ENCODE data around the gene BAD. TPM values are rescaled to one million over a fixed set of nuclear protein-coding genes. Genes with fewer than 3 reads are reported as not detected.

Gene BAD
- total and polyA plus RNA-seq, 2 of the 13 experiments (the other 11 are each of a cell fraction or from before 2014, with no cell fraction given), result 17.9 to 28.5 TPM

DNA sequence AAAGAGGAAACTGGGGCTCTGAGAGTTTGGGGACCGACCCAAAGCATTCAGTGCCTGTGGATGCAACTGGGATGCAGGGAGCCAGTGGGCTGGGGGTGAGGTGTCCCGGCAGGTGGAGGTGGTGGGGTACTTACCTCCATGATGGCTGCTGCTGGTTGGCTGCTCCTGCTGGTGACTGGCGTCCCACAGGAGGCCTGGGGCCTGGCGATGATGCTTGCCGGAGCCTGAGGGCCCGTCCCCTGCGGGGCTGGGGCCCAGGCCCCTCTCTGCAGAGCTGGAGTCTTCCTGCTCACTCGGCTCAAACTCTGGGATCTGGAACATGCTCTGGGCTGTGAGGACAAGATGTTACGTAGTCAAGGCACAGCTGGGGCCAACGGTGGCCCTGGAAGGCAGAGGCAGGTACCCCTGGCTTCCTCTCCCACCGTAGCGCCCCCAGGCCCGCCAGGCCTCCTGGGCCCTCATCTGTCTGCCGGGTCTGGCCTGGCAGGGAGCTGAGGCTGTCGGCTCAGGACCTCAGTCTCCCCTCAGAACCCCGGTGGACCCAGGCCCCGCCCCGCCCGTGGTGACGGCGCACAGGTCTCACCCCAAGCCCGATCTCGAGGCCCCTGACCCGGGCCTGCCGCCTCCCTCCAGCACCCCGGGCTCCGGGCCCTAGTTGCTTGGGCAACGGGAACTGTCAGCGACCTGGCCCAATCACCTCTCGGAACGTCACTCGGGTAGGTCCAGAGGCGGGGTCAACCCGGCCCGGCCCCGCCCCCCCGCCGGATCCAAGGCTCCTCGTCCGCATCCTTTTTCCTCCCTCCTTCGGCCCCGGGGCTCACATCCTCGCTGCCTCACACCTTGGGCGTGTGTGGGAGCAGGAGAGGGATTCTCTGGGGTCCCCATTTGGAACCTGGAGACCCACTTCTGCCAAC lies at the start of gene BAD (continued):
- TF ChIP-seq ZBTB43 (CRISPR knock-in tag; conservative IDR thresholded peaks at IDR 0.05) (0 out of 2 replicates have a peak, but pooled peaks have one; percentile 16), U2AF1 (optimal IDR thresholded peaks at IDR 0.05; ENCODE audit: low read depth, low read length) (peak; percentile 56), CBX2 (IDR thresholded peaks at IDR 0.05; ENCODE audit: low read depth, low read length) (no peak), CBX2 (CRISPR knock-in tag; IDR thresholded peaks at IDR 0.05; ENCODE audit: low read depth) (no peak), ZNF296 (CRISPR knock-in tag; conservative IDR thresholded peaks at IDR 0.05) (no peak), ZSCAN5A (CRISPR knock-in tag; IDR thresholded peaks at IDR 0.05; ENCODE audit: borderline replicate concordance) (no peak), ARHGAP35 (CRISPR knock-in tag; IDR thresholded peaks at IDR 0.05; ENCODE audit: borderline replicate concordance) (0 out of 2 replicates have a peak, but pooled peaks have one; percentile 26), PATZ1 (CRISPR knock-in tag; IDR thresholded peaks at IDR 0.05) (peak; percentile 41; the same call in 1 of the 2 replicates), MXI1 (IDR thresholded peaks at IDR 0.05; ENCODE audit: borderline replicate concordance, low read depth, low read length) (peak; percentile 87; the same call in 2 of the 3 replicates), HNF1B (CRISPR knock-in tag; IDR thresholded peaks at IDR 0.05) (peak; percentile 58; the same call in 1 of the 2 replicates), AGO2 (optimal IDR thresholded peaks at IDR 0.05; ENCODE audit: low read depth, low read length) (peak; percentile 12), ZNF230 (CRISPR knock-in tag; IDR thresholded peaks at IDR 0.05) (peak; percentile 75; the same call in 1 of the 2 replicates)
- TF ChIP-seq, protein P1, sequence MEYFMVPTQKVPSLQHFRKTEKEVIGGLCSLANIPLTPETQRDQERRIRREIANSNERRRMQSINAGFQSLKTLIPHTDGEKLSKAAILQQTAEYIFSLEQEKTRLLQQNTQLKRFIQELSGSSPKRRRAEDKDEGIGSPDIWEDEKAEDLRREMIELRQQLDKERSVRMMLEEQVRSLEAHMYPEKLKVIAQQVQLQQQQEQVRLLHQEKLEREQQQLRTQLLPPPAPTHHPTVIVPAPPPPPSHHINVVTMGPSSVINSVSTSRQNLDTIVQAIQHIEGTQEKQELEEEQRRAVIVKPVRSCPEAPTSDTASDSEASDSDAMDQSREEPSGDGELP (IDR thresholded peaks at IDR 0.05; ENCODE audit: borderline replicate concordance, low read depth), result peak; percentile 13; the same call in 1 of the 2 replicates
- TF ChIP-seq, protein P2, sequence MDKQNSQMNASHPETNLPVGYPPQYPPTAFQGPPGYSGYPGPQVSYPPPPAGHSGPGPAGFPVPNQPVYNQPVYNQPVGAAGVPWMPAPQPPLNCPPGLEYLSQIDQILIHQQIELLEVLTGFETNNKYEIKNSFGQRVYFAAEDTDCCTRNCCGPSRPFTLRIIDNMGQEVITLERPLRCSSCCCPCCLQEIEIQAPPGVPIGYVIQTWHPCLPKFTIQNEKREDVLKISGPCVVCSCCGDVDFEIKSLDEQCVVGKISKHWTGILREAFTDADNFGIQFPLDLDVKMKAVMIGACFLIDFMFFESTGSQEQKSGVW (CRISPR knock-in tag; IDR thresholded peaks at IDR 0.05; ENCODE audit: borderline replicate concordance), result no peak
- TF ChIP-seq, protein P3, sequence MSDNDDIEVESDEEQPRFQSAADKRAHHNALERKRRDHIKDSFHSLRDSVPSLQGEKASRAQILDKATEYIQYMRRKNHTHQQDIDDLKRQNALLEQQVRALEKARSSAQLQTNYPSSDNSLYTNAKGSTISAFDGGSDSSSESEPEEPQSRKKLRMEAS (IDR thresholded peaks at IDR 0.05), result peak; percentile 45
- TF ChIP-seq, protein P4, sequence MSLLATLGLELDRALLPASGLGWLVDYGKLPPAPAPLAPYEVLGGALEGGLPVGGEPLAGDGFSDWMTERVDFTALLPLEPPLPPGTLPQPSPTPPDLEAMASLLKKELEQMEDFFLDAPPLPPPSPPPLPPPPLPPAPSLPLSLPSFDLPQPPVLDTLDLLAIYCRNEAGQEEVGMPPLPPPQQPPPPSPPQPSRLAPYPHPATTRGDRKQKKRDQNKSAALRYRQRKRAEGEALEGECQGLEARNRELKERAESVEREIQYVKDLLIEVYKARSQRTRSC (CRISPR knock-in tag; IDR thresholded peaks at IDR 0.05; ENCODE audit: low read depth), result 0 out of 2 replicates have a peak, but pooled peaks have one; percentile 65
